ENCODE results near the gene HOXD8.

GRCh38 chr2:176106581-176107539 lies 22.6 kb upstream of the HOXD8 start, which contains the start of gene HOXD11:
- no peak for TF ChIP-seq REST (IDR thresholded peaks at IDR 0.05; ENCODE audit: insufficient read depth in 1 of 2, low read depth in 2 of 2, low read length in 2 of 2)
- no peak for TF ChIP-seq POLR2AphosphoS5 (IDR thresholded peaks at IDR 0.05; ENCODE audit: low read depth, low read length)
- no peak for TF ChIP-seq TAF1 (IDR thresholded peaks at IDR 0.05; ENCODE audit: borderline replicate concordance, insufficient read depth, low read length)
- no peak for TF ChIP-seq FOXP2 (optimal IDR thresholded peaks at IDR 0.05; ENCODE audit: borderline replicate concordance, extremely low read depth, extremely low read length, insufficient read depth)
- no peak for TF ChIP-seq SIN3A (IDR thresholded peaks at IDR 0.05; ENCODE audit: borderline replicate concordance, insufficient read depth, low read length)
